HepG2 (cell line): Measurements from ENCODE around the gene NAT14. TPM values are rescaled to one million over a fixed set of nuclear protein-coding genes. Genes with fewer than 3 reads are reported as not detected.

Experiments used
- AFF4 ChIP-seq: sonication (generic); formaldehyde crosslinking; IDR thresholded peaks from 2 replicates; pipeline ENCODE4 v1.4.0; 2020; ENCODE audit warnings: missing genetic modification reagents
- CCDC6 ChIP-seq: sonication (generic); formaldehyde crosslinking; IDR thresholded peaks from 2 replicates; pipeline ENCODE4 v1.8.1; 2022; ENCODE audit warnings: mild to moderate bottlenecking, missing genetic modification reagents, moderate library complexity
- DNMT3B ChIP-seq: conservative IDR thresholded peaks from 2 replicates; pipeline ENCODE4 v1.6.1; 2016; ENCODE audit warnings: missing biosample characterization, control low read depth
- ELF1 ChIP-seq: sonication (generic); formaldehyde crosslinking; IDR thresholded peaks from 2 replicates; pipeline ENCODE4 v1.4.0; 2020; ENCODE audit warnings: missing genetic modification reagents
- ERF ChIP-seq: IDR thresholded peaks from 2 replicates; pipeline ENCODE4 v1.6.1; 2018; ENCODE audit warnings: missing biosample characterization, missing genetic modification reagents
- HMGXB4 ChIP-seq, 2 experiments: sonication (generic) in 1 of 2; formaldehyde crosslinking in 1 of 2; IDR thresholded peaks; 2 replicates each; pipeline versions ENCODE4 v1.4.0 to v1.6.1; 2018 to 2020; ENCODE audit warnings: missing genetic modification reagents in 2 of 2, borderline replicate concordance in 1 of 2, low read depth in 1 of 2, mild to moderate bottlenecking in 1 of 2, missing biosample characterization in 1 of 2
- KMT2B ChIP-seq: IDR thresholded peaks from 2 replicates; pipeline ENCODE4 v1.6.1; 2016; ENCODE audit warnings: missing genetic modification reagents, missing compliant biosample characterization
- MTF1 ChIP-seq: sonication (generic); formaldehyde crosslinking; IDR thresholded peaks from 2 replicates; pipeline ENCODE4 v1.5.0; 2020; ENCODE audit warnings: missing genetic modification reagents
- NFIC ChIP-seq: IDR thresholded peaks from 2 replicates; pipeline ENCODE4 v1.6.1; 2012; ENCODE audit warnings: mild to moderate bottlenecking, low read length, inconsistent platforms
- THAP11 ChIP-seq: IDR thresholded peaks from 2 replicates; pipeline ENCODE4 v1.6.1; 2016; ENCODE audit warnings: missing biosample characterization, missing genetic modification reagents
- TIGD3 ChIP-seq: sonication (generic); formaldehyde crosslinking; IDR thresholded peaks from 2 replicates; pipeline ENCODE4 v1.5.1; 2020; ENCODE audit warnings: mild to moderate bottlenecking, missing genetic modification reagents, borderline replicate concordance
- ZBTB44 ChIP-seq: sonication (generic); formaldehyde crosslinking; IDR thresholded peaks from 2 replicates; pipeline ENCODE4 v1.4.0; 2020; ENCODE audit warnings: missing genetic modification reagents
- ZFP90 ChIP-seq: sonication (generic); formaldehyde crosslinking; IDR thresholded peaks from 2 replicates; pipeline ENCODE4 v1.8.0; 2022; ENCODE audit warnings: missing genetic modification reagents, mild to moderate bottlenecking, inconsistent platforms, borderline replicate concordance
- ZKSCAN1 ChIP-seq: fragments of 150-350 bp; IDR thresholded peaks from 2 replicates; pipeline ENCODE4 v1.6.1; 2014; ENCODE audit warnings: low read length
- ZNF224 ChIP-seq: sonication (generic); formaldehyde crosslinking; IDR thresholded peaks from 2 replicates; pipeline ENCODE4 v1.5.0; 2020; ENCODE audit warnings: mild to moderate bottlenecking, missing genetic modification reagents
- polyA plus RNA-seq, 8 experiments: library from polyadenylated mRNA; depleted of rRNA in 3 of 8; stranded (reverse) in 7 of 8; unstranded in 1 of 8; fragments of >200 nt; fragmentation: Illumina TruSeq in 4 of 8; extraction: Trizol in 4 of 8; gene quantifications; 2 replicates each; pipeline versions ENCODE4 v1.2.1 to v1.2.3, GENCODE V29; 2011 to 2016; ENCODE audit warnings: low read depth in 4 of 8, missing spikeins in 1 of 8, mixed read lengths in 1 of 8; ENCODE audit not compliant: insufficient read depth in 1 of 8
- total RNA-seq, 5 experiments: library from RNA; depleted of rRNA; stranded (reverse); fragments of >200 nt; fragmentation: Illumina TruSeq; extraction: Trizol; gene quantifications; 2 replicates each; pipeline ENCODE4 v1.2.3, GENCODE V29; 2016; ENCODE audit warnings: low read depth in 1 of 5

NAT14 gene
- total and polyA plus RNA-seq, 2 of the 13 experiments (the other 11 are each of a cell fraction or from before 2014, with no cell fraction given) = 20.7 to 22.3 TPM

- TF ChIP-seq HMGXB4 (CRISPR knock-in tag; IDR thresholded peaks at IDR 0.05; ENCODE audit: borderline replicate concordance in 1 of 2, low read depth in 1 of 2) (peak in 1 of 2 experiments; percentile 47; a peak in 3 of 4 replicates), ZKSCAN1 (no peak), AFF4 (0 out of 2 replicates have a peak, but pooled peaks have one; percentile 17), ELF1 (peak; percentile 84), ZNF224 (no peak), ZFP90 (peak; percentile 23; the same call in 1 of the 2 replicates), NFIC (no peak), ERF (CRISPR knock-in tag) (peak; percentile 64; the same call in 1 of the 2 replicates), DNMT3B (CRISPR knock-in tag) (no peak), ZBTB44 (CRISPR knock-in tag) (no peak), TIGD3 (no peak), THAP11 (CRISPR knock-in tag) (peak; percentile 67), CCDC6 (no peak), KMT2B (CRISPR knock-in tag) (no peak; the same call in 1 of the 2 replicates), MTF1 (CRISPR knock-in tag) (no peak)
Observed at GRCh38 chr19:55461259-55461973, 23.6 kb upstream of the NAT14 start, which contains the start of gene ISOC2 (continued).
